Parathyroid adenoma (tissue), 2 donors: ENCODE data around the gene MED27.

ENCODE experiments used
- H2AFZ ChIP-seq: fragments of 300-600 bp; sonication (generic); one replicate; pipeline ENCODE4 v1.7.0; 2017; ENCODE audit warnings: antibody characterized with exemption, mild to moderate bottlenecking
- H3K27ac ChIP-seq: fragments of 300-600 bp; sonication (generic); one replicate; pipeline ENCODE4 v1.7.0; 2017
- H3K27me3 ChIP-seq: fragments of 300-600 bp; sonication (generic); one replicate; pipeline ENCODE4 v1.7.0; 2017; ENCODE audit warnings: low read length; ENCODE audit not compliant: control insufficient read depth, insufficient read depth
- H3K36me3 ChIP-seq: fragments of 300-600 bp; sonication (generic); one replicate; pipeline ENCODE4 v1.7.0; 2017; ENCODE audit warnings: low read length; ENCODE audit not compliant: control insufficient read depth, insufficient read depth
- H3K4me1 ChIP-seq: fragments of 300-600 bp; sonication (generic); one replicate; pipeline ENCODE4 v1.7.0; 2017; ENCODE audit warnings: control low read depth
- H3K4me2 ChIP-seq: fragments of 300-600 bp; sonication (generic); one replicate; pipeline ENCODE4 v1.7.0; 2017; ENCODE audit warnings: low read length
- H3K4me3 ChIP-seq: fragments of 300-600 bp; sonication (generic); one replicate; pipeline ENCODE4 v1.7.0; 2017; ENCODE audit warnings: low read depth, low read length
- H3K79me2 ChIP-seq: fragments of 300-600 bp; sonication (generic); one replicate; pipeline ENCODE4 v1.7.0; 2017; ENCODE audit warnings: control low read depth
- H3K9ac ChIP-seq: fragments of 300-600 bp; sonication (generic); one replicate; pipeline ENCODE4 v1.7.0; 2017; ENCODE audit warnings: mild to moderate bottlenecking
- H3K9me3 ChIP-seq: fragments of 300-600 bp; sonication (generic); one replicate; pipeline ENCODE4 v1.7.0; 2017; ENCODE audit warnings: low read length; ENCODE audit not compliant: control insufficient read depth
- CTCF ChIP-seq: fragments of 300-600 bp; sonication (generic); IDR thresholded peaks from one replicate; pipeline ENCODE4 v1.7.0; 2017; ENCODE audit warnings: antibody characterized with exemption, mild to moderate bottlenecking
- donor health status: primary hyperparathyroidism.

Gene MED27

GRCh38 chr9:132001567-132001966 lies 78.1 kb downstream of the MED27 start:
- H3K27ac ChIP-seq, result no peak overlapping the region
- peaks cover 2% of the 10 kb centered on the region for H3K4me1 ChIP-seq
- H3K9ac ChIP-seq, result no peak overlapping the region
- TF ChIP-seq CTCF, result no peak
- no peaks in the 10 kb centered on the region for H3K27me3 ChIP-seq
- H3K36me3 ChIP-seq, result no peaks in the 10 kb centered on the region
- H3K79me2 ChIP-seq, result no peaks in the 10 kb centered on the region
- H2AFZ ChIP-seq, result no peak overlapping the region
- H3K9me3 ChIP-seq, result no peaks in the 10 kb centered on the region
- no peak overlapping the region for H3K4me2 ChIP-seq
- H3K4me3 ChIP-seq, result no peak overlapping the region

GRCh38 chr9:132000659-132001058 lies 79.0 kb downstream of the MED27 start:
- Histone ChIP-seq H3K4me1 (peaks cover 2% of the 10 kb centered on the region), H3K9me3 (no peaks in the 10 kb centered on the region)
- TF ChIP-seq CTCF, result no peak

GRCh38 chr9:131999692-132000551 lies 79.7 kb downstream of the MED27 start:
- H3K27ac ChIP-seq, result no peak overlapping the region
- no peaks in the 10 kb centered on the region for H3K27me3 ChIP-seq
- no peak overlapping the region for H2AFZ ChIP-seq
- H3K4me1 ChIP-seq, result peaks cover 2% of the 10 kb centered on the region
- H3K4me2 ChIP-seq, result no peak overlapping the region
- no peak overlapping the region for H3K4me3 ChIP-seq
- peaks cover 6% of the 10 kb centered on the region for H3K79me2 ChIP-seq
- no peak overlapping the region for H3K9ac ChIP-seq
- H3K36me3 ChIP-seq, result no peaks in the 10 kb centered on the region
- no peak for TF ChIP-seq CTCF
- no peaks in the 10 kb centered on the region for H3K9me3 ChIP-seq

More at GRCh38 chr9:132000659-132001058, 79.0 kb downstream of the MED27 start:
- H3K79me2 ChIP-seq, result peaks cover 5% of the 10 kb centered on the region
- H3K27ac ChIP-seq, result no peak overlapping the region
- no peaks in the 10 kb centered on the region for H3K27me3 ChIP-seq
- H3K4me3 ChIP-seq, result no peak overlapping the region
- no peaks in the 10 kb centered on the region for H3K36me3 ChIP-seq
- no peak overlapping the region for H3K4me2 ChIP-seq
- H2AFZ ChIP-seq, result no peak overlapping the region
- H3K9ac ChIP-seq, result no peak overlapping the region

GRCh38 chr9:131997779-131998178 lies 81.9 kb downstream of the MED27 start:
- H3K27ac ChIP-seq, result no peak overlapping the region

More at GRCh38 chr9:131997779-131998178, 81.9 kb downstream of the MED27 start:
- no peak for TF ChIP-seq CTCF
- H3K9me3 ChIP-seq, result no peaks in the 10 kb centered on the region
- no peaks in the 10 kb centered on the region for H3K36me3 ChIP-seq
- H3K9ac ChIP-seq, result no peak overlapping the region
- H3K27me3 ChIP-seq, result no peaks in the 10 kb centered on the region
- H3K4me3 ChIP-seq, result no peak overlapping the region
- peaks cover 10% of the 10 kb centered on the region for H3K79me2 ChIP-seq
- H3K4me1 ChIP-seq, result peaks cover 2% of the 10 kb centered on the region
- no peak overlapping the region for H3K4me2 ChIP-seq
- no peak overlapping the region for H2AFZ ChIP-seq
